GM12872 (cell line): ENCODE measurements around the gene ANXA2R.

ENCODE experiments used
- CTCF ChIP-seq: IDR thresholded peaks from 3 replicates; pipeline ENCODE4 v1.5.1; 2011; ENCODE audit warnings: low read depth, mild to moderate bottlenecking, low read length, moderate library complexity; ENCODE audit not compliant: insufficient read depth

ANXA2R gene

GRCh38 chr5:42991404-42992087, 48.6 kb downstream of the ANXA2R start:
- no peak for TF ChIP-seq CTCF

- no peak for TF ChIP-seq CTCF
Measured at GRCh38 chr5:42990892-42991291, 49.2 kb downstream of the ANXA2R start.
